Middle frontal gyrus (tissue), 1 donor: Measurements from ENCODE around the gene PLA2G6.
"Not testable (repeated sequence)": the region's sequence is repeated elsewhere in the genome, so short reads cannot be mapped to it uniquely, and the experiment has no call there.

Source experiments
- DNase-seq: peaks from one replicate; pipeline ENCODE4 v3.0.0-alpha.2; 2015; ENCODE audit warnings: low spot score; ENCODE audit errors: extremely low spot score

Gene PLA2G6

DNA sequence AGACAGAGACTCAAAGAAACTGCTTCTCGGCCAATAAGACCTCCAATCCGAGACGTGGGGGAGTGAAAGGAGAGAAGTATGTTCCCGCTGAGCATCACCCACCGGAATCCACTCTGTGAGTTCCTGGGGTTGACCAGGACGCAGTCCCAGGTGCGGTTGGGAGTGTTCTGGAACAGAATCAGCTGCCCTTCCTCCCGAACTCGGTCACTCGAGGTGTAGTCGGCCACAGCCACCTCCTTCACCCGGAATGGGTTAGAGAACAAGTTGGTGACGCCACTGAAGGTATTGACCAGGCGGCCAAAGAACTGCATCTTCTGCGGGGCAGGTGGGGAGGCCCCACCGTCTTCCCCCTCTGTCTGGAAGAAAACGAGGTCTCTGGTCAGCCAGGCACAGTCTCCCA, 12.5 kb downstream of the PLA2G6 start:
- DNase-seq = no peak

DNA sequence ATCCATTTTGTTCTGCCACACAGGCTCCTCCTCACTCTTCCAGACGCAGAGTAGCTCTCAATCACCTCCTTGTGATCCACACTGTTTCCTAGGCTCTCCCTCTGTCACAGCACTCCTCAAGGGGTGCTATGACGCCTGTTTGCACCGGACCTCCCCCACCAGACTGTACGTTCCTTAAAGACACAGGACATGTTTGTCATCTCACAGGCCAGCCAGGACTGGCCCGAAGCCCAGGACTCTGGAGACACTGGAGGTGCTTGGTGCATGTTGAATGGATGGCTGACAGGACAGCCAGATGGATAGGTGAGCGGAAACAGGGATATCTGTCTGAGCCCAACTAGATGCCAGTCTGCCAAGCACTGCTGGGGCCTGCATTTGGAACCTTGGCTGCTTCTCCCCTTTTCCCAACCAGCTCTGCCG, 13.6 kb downstream of the PLA2G6 start:
- no peak for DNase-seq

DNA sequence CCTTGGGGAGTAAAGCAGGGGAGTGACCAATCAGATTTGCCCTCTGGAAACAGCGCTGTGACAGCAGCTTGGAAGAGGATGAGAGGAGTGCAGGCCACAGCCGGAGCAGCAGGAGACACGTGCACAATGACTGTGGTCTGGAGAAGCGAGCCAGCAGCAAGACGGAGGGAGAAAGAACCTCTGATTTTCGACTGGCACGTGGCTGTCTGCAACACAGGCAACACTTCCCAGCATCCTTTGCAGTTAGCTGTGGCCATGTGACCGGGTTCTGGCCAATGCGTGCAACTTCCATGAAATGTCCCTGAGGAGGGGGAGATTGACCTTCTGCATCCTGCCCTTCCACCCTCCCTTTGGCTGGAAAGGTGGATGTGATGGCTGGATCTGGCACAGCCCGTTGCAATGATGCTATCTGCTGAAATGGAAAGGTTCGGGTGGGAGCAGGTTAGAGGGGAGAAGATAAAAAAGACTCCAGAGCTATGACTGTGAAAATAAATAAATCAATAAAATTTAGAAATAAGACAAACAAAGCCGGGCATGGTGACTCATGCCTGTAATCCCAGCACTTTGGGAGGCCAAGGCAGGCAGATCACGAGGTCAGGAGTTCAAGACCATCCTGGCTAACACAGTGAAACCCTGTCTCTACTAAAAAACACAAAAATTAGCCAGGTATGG, 15.6 kb downstream of the PLA2G6 start:
- DNase-seq = no peak

DNA sequence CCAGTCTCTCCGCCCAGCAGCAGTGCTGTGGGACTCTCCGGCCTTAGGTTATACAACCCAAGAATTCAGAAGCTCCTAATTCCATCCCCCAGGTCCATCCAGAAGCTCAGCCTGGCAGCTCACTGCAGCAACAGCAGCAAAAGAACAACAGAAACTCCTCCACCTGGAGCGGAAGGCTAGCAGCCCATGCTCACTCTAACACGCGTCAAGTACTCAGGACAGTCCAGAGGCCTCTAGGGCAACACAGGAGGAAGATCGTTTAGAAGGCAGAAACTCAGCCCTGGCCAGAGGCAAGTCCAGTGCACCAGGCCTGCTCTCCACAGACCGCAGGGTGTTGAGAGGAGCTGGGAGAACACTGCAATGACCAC, 17.1 kb downstream of the PLA2G6 start:
- DNase-seq = no peak

DNA sequence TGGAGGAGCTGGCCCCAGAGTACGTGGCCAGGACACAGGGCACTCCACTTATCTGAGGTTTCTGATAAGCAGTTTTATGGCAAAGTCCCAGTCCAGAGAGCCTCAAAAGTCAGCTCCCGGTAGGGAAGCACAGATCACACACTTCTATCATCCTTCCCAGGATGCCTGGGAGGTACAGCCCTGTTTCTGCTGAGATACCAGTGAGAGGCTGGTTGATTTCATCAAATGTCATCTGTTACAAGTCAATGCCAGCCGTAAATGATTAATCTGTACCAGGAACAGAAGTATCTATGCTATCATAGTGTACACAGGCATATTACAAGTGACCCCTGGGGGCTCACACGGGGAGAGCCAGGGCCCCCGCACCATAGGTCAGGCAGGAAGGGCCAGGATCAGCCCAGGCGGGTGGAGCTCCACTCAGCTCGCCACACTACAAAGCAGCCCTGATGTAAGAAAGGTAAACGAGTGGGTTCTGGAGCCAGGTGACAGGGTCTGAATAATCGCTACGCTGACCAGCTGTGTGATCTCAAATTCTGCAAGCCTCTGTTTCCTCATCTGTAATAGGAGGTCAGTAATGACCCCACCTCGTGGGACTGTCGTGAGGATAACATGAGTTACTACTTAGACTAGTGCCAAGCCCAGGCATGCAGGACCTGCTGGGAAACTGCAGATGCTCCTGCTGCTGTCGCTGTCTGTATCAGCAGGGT, 17.6 kb downstream of the PLA2G6 start:
- DNase-seq = no peak

DNA sequence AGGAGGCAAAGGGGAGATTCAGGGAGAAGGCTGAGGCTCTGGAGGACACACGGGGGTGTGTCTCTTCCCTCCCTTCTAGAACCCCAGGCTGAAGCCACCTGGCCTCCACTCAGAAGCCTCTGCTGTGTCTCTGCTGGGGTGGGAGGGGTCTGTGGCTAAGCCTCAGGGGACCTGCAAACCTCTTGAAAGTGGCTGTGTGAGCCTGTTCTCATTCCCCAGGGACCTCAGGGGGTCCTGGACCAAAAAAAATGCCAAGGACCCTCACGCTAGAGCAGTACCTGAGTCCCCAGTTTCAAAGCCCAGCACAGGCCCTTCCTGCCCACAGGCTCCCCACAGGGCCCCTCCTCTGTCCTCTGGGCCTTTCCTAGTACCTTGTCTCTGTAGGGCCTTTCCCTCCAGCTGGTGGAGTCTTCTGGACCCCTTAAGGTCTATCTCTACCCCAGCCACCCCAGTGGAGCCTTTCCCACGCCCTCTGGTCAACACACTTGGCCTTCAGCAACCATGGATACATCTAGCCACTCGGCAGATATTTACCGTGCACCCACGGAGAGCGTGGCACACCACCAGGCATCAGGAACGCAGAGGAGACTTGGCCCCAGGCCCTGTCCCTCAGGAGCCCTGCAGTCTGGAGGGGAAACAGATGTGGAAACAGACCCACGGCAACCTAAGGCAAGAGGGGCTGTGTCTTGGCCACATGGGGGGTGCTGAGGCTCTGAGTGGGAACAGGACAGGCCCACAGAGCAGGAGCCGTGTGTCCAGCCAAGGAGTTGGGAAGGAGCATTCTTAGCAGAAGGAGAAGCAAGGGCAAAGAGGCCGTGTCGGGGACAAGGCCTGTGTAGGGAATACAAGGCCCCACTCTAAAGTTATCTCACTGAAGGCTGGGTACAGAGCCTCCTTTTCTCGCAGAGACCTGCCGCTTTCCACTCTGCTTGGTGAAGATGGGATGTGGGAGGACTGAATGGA, 18.5 kb downstream of the PLA2G6 start:
- no peak for DNase-seq

DNA sequence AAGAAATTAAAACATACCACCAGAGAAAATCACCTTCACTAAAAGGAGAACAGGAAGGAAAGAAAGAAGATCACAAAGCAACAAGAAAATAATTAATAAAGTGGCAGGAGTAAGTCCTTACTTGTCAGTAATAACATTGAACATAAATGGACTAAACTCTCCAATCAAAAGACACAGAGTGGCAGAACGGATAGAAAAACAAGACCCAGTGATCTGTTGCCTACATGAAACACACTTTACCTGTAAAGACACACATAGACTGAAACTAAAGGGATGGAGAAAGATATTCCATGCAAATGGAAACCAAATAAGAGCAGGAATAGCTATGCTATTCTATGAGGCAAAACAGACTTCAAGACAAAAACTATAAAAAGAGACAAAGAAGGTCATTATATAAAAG, 25.9 kb downstream of the PLA2G6 start:
- DNase-seq = no peak

DNA sequence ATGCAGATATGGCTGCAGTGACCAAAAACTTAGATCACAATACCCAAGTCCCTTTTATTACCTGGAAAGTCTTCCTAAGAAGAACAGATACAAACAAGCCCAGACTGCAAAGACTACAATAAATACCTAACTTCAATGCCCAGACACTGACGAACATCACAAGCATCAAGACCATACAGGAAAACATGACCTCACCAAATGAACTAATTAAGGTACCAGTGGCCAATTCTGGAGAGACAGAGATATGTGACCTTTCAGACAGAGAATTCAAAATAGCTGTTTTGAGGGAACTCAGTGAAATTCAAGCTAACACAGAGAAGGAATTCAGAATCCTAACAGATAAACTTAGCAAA, 27.1 kb downstream of the PLA2G6 start:
- not testable (repeated sequence) for DNase-seq

DNA sequence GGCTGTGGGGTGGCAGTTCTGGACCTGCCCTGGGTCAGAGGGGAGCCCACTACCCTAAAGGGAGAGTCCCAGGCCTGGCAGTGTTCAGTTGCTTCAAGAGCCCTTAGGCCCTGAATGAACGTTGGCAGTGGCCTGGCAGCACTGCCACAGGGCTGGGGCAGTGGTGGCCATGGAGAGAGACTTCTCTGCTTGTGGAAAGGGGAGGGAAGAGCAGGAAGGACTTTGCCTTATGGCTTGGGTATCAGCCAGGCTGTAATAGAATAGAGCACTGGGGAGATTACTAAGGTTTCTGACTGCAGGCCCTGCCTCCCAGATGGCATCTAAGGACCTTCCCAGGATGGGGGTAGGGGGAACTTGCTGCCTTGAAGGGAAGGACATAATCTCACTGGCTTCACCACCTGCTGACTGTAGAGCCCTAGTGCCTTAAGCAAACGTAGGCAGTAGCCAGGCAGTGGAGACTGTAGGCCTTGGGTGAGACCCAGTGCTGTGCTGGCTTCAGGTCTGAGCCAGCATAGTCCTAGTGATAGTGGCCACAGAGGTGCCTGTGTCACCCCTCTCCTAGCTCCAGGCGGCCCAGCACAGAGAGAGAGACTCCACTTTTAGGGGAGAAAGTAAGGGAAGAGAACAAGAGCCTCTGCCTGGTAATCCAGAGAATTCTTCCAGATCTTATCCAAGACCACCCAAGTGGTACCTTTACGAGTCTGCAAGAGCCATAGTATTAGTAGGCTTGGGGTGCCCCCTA, 27.6 kb downstream of the PLA2G6 start:
- no peak for DNase-seq

DNA sequence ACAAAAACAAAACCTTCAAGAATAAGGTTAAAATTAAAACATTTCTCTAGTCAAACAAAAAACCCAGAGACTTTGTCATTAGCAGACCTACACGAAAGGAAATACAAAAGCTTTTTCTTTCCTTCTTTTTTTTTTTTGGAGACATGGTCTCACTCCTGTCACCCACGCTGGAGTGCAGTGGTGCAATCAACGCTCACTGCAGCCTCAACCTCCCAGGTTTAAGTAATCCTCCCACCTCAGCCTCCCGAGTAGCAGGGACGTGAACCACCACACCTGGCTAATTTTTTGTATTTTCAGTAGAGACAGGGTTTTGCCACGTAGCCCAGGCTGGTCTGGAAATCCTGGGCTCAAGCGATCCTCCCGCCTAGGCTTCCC, 30.5 kb downstream of the PLA2G6 start:
- no peak for DNase-seq

DNA sequence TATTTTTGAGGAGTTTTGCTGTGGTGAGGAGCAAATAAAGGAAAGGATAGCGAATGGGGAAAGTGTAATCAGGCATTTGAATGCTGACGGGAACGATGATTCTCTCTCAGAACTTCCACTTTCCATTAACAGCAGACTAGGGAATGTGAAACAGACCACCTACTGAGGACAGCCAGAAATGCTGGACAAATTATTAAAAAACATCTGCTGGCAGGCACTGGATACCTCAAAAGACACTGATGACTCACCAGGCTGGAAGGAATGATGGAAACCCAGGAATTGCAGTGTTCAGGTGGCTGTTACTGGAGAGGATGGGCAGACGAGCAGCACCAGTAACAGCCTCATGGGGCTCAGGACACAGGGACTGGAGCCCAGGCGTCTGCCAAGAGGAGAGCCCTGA, 33.4 kb downstream of the PLA2G6 start:
- no peak for DNase-seq

DNA sequence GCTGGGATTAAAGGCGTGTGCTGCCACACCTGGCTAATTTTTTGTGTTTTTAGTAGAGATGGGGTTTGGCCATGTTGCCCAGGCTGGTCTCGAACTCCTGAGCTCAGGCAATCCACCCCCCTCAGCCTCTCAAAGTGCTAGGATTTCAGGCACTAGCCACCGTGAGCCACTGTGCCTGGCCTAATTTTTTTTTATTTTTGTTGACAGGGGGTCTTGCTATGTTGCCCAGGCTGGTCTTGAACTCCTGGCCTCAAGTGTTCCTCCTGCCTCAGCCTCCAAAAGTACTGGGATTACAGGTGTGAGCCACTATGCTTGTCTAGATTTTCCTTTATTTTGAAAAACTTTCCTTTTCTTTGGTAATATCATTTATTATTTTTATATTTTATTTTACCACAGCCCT, 35.5 kb downstream of the PLA2G6 start:
- DNase-seq = not testable (repeated sequence)

DNA sequence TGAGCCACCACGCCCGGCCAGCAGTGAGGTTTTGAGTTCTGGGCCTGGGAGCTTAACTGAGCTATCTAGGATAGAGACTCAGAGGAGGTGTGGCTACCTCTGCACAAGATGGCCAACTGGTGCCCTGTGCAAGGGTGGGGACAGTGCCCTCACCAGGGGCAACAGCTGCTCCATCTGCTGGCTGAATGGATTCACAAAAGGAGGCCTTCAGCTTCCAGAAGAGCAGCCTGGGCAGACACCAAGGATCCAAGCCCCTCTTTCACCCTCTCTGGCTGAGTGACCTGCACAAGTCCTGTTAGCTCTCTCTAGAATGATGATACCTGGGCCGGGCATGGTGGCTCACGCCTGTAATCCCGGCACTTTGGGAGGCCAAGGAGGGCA, 37.6 kb downstream of the PLA2G6 start:
- no peak for DNase-seq

DNA sequence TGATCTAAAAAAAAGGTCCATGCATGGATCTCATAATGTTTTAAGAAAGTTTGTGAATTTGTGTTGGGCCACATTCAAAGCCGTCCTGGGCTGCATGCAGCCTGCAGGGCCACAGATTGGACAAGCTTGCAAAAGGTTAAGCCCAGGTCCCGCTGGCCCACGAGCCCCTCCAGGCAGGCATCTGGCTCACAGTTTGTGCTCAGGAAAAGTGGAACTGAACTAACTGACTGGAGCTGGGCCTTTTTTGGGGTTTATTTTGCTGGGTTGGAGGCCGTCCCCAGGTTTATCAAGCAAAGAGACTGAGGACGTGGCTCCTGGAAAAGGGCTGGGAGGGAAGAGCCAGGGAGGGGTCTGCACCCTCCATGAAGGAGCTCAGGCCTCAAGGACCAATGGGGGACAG, 39.0 kb downstream of the PLA2G6 start:
- DNase-seq = no peak

DNA sequence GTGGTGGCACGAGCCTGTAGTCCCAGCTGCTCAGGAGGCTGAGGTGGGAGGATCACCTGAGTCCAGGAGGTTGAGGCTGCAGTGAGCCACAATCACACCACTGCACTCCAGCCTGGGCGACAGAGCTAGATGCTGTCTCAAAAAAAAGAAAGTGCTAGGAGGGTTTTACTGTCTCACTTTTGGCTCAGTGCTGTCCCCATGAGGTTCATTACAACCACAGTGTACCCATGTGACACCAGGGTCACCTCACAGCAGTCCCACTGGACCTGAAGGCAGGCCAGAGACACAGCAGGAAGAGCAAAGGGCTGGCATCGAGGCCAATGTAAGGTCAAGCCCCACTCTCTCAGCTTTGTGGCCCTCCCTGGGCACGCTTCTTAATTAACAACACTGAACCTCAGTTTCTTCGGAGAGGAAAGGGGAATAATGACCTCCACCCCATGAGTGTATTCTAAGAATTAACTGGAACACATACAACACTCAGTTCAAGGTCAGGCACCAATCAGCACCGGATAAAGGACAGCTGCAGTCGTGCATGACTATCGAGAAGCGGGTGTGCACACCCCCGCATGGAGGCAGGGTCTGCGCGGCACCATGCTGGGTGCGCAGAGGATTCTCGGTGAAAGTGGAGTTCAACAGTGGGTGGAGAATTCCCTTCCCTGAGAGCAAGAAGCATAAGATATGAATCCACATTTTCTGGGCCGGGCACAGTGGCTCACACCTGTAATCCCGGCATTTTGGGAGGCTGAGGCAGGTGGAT, 40.2 kb downstream of the PLA2G6 start:
- no peak for DNase-seq

DNA sequence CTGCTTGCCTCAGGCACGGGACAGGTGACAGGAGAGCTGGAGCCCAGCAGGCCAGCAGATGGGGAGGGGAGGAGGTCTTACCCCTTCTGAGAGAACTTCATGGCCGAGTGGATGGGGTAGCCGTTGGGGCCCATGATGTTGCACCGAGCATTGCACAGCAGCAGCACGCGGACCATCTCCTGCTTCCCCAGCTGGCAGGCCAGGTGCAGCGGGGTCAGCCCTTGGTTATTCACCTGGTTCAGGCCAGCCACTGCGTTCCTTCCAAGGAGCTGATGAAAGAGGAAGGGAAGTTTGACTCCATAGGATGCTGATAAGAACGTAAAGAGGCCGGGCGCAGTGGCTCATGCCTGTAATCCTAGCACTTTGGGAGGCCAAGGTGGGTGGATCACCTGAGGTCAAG, 41.7 kb downstream of the PLA2G6 start:
- DNase-seq = no peak

DNA sequence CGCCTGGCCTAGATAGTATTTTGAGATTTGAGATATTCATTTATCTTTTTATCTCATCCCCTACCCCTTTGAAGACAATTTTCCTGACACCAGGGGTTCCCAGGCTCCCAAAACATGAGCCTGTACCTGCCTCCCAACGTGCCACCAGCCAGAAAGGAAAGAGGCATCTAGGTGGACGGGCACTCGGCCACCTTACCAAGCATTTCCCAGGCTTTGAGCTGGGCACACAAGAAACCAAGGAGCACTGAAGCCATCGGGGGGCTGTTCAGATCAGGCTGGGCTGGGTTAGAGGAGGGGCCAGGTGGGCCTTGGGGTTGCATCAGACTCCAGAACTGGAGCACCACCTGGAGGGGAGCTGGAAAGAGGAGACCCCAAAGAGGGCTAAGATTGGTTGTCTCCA, 42.7 kb downstream of the PLA2G6 start:
- DNase-seq = no peak

DNA sequence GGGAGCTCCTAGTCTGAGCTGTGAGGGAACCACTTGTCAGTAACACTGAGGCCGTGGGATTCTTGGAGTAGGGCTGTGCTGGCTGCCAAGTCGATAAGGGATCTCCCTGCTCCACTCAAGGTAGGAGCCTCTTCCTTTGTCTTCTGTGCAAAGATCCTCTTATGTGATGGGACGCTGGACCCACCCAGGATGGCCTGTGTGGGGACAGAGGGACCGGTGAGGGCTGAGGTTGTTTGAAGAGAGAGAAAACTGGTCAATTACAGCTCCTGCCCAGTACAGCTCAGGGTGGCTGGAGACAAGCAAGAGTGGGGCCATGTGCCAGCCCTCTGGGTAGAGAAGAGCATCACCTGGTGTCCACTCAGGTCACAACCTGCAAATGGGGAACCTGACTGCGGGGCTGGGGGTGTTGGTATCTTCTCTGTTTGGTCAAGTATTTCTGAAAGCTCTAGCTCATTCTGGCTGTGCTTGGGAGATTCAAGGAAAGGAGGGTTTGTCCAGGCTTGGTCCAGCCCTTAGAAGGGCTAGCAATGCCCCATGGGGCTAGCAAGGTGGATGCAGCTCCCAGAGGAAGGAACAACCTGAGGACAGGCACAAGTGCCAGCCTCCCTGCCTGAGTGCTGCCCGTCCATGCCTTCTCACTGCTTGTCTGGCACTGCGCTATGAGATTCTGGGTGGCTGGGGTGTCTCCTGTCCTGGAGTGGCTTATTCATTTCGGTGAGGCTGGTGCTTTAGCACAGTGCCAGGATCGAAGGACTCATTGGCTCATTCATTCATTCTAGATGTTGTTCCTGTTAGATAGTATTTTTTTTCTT, 43.5 kb downstream of the PLA2G6 start:
- DNase-seq = no peak

DNA sequence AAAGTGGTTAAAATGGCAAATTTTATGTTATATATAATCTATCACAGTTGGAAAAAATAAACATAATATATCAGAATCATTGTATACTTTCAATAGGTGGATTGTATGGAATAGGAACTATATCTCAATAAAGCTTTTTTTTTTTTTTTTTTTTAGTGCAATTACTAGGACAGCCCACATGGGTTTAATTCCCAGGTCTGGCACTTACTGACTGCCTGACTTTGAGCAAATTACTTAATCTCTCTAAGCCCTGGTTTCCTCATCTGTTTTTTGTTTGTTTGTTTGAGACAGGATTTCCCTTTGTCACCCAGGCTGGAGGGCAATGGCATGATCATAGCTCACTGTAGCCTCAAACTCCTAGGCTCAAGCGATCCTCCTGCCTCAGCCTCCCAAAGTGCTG, 45.0 kb downstream of the PLA2G6 start:
- DNase-seq = no peak

DNA sequence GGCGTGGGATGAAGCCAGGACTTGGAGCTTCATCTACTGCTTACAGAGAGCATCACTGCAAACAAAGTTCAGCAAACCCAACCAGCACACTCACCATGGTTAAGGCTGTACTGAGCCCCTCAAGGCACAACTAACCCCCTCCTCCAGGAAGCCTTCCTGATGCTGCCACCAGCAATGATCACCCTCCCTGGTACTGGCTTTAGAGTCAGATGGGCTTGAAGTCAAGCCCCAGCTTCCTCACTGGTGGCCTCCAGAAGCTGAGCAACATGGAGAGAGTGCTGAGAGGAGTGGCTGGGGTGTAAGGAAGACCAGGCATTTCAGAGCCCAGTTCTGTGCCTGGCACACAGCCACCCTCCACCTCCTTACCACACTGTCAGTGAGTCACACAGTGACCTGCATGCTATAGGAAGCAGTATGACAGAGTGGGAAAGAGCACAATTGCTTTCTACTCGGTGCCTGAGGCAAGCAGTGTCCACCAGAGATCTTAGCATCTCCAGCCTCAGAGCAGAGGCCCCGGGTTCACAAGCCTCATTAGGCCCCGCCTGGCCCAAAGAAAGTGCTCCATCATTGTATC, 46.4 kb downstream of the PLA2G6 start:
- DNase-seq = no peak
